SU-DHL-6 (cell line): ENCODE measurements around the gene HMCN2.

ENCODE experiments used
- CTCF ChIP-seq: fragments of 200-600 bp; sonication (generic); IDR thresholded peaks from one replicate; pipeline ENCODE4 v1.5.1; 2017; ENCODE audit warnings: antibody characterized with exemption, mild to moderate bottlenecking, low read length, moderate library complexity; ENCODE audit not compliant: insufficient read depth, poor library complexity, severe bottlenecking
- EZH2phosphoT487 ChIP-seq: fragments of 200-600 bp; sonication (generic), shearing (Covaris generic); conservative IDR thresholded peaks from 2 replicates; pipeline ENCODE4 v1.6.1; 2018; ENCODE audit warnings: mild to moderate bottlenecking, antibody characterized with exemption, low read length, moderate library complexity, mixed read lengths

- TF ChIP-seq CTCF (no peak), EZH2phosphoT487 (no peak)
Observed at GRCh38 chr9:130473009-130473408, 207.4 kb downstream of the HMCN2 start.
